ENCODE measurements around the gene RBFOX2.

GRCh38 chr22:35917651-35918050, 111.0 kb downstream of the RBFOX2 start:
- TF ChIP-seq, protein P1, sequence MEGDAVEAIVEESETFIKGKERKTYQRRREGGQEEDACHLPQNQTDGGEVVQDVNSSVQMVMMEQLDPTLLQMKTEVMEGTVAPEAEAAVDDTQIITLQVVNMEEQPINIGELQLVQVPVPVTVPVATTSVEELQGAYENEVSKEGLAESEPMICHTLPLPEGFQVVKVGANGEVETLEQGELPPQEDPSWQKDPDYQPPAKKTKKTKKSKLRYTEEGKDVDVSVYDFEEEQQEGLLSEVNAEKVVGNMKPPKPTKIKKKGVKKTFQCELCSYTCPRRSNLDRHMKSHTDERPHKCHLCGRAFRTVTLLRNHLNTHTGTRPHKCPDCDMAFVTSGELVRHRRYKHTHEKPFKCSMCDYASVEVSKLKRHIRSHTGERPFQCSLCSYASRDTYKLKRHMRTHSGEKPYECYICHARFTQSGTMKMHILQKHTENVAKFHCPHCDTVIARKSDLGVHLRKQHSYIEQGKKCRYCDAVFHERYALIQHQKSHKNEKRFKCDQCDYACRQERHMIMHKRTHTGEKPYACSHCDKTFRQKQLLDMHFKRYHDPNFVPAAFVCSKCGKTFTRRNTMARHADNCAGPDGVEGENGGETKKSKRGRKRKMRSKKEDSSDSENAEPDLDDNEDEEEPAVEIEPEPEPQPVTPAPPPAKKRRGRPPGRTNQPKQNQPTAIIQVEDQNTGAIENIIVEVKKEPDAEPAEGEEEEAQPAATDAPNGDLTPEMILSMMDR (IDR thresholded peaks at IDR 0.05), result no peak
- TF ChIP-seq POLR2A (IDR thresholded peaks at IDR 0.05), result no peak

Data from adrenal gland (tissue), 5 donors.